ENCODE results near the gene RAP1A. TPM values are rescaled to one million over a fixed set of nuclear protein-coding genes. Genes with fewer than 3 reads are reported as not detected.

The RAP1A gene
- total RNA-seq (2014; rRNA removed; shearing (Covaris generic)), result 29.5 and 37.6 TPM in 2 replicates
- polyA plus RNA-seq (2016; fragmentation: Nextera tagmentation; extraction: Ambion mirVana), result 40.0 and 43.1 TPM in 2 replicates

- Histone ChIP-seq H3K79me2 (ENCODE audit: insufficient read depth) (peaks cover 47% of the 10 kb centered on the region), H3K4me3 (peak within 1 kb of the TSS; percentile 76)
Measured at GRCh38 chr1:111619635-111620440, at the start of gene RAP1A. RAP1A (plus strand) TSS chr1:111619789; CDS start chr1:111691361, 71,572 bp downstream.

DNA sequence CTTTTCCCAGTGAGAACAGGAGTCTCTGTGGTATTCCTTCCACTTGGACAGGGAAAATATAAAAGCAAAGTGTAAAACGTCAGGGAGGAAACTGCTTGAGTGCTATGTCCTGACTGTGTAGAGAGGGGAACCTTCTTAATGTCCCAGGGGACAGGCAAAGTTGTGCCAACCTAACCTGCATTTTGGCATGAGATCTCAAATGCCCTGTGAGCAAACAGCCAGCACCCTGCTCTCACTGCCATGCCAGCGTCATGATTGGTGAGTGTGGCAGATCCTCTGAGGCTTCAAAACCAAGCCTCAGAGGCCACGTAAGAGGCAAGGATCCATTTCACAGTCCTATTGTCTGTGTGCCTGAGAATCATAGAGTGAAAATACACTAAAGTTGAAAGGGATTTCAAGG, 49.7 kb upstream of the RAP1A start:
- H3K4me3 ChIP-seq, result no peak overlapping the region
- no peak for DNase-seq
- WGBS, 2 experiments (ENCODE audit: low coverage in 1 of 2, low lambda C conversion rate in 2 of 2, missing lambda C conversion rate in 2 of 2), result 86 to 94% methylated on average over 3 of the region's 3 CpGs
- TF ChIP-seq EZH2 (IDR thresholded peaks at IDR 0.05; ENCODE audit: insufficient read depth, poor library complexity, severe bottlenecking), result no peak
- TF ChIP-seq EZH2phosphoT487 (IDR thresholded peaks at IDR 0.05; ENCODE audit: insufficient read depth, low read depth), result no peak
- no peak overlapping the region for H2AFZ ChIP-seq
- no peaks in the 10 kb centered on the region for H3K9me2 ChIP-seq (ENCODE audit: insufficient read depth)
- no peaks in the 10 kb centered on the region for H3K79me2 ChIP-seq (ENCODE audit: insufficient read depth)
- no peak overlapping the region for H3K27ac ChIP-seq
- in situ Hi-C loops (cut with MboI), result no loop called here
- H4K20me1 ChIP-seq (ENCODE audit: insufficient read depth), result no peaks in the 10 kb centered on the region
- H3K27me3 ChIP-seq (replicated peaks; ENCODE audit: insufficient read depth), result no peaks in the 10 kb centered on the region
- H3K4me2 ChIP-seq (ENCODE audit: unreplicated experiment), result no peak overlapping the region
- H3K9ac ChIP-seq, result no peak overlapping the region
- H3K9me3 ChIP-seq (ENCODE audit: low read depth), result no peaks in the 10 kb centered on the region
- H3K36me3 ChIP-seq (ENCODE audit: low read depth), result no peaks in the 10 kb centered on the region
- H3K4me1 ChIP-seq (ENCODE audit: insufficient read depth), result peaks cover 30% of the 10 kb centered on the region
- H3F3A ChIP-seq (ENCODE audit: insufficient read depth), result peaks cover 24% of the 10 kb centered on the region

More at GRCh38 chr1:111619635-111620440, at the start of gene RAP1A:
- Histone ChIP-seq H3K27me3 (replicated peaks; ENCODE audit: insufficient read depth) (no peaks in the 10 kb centered on the region), H3K9me3 (ENCODE audit: low read depth) (no peaks in the 10 kb centered on the region), H3K9ac (peak within 1 kb of the TSS; percentile 81), H3F3A (ENCODE audit: insufficient read depth) (peaks cover 14% of the 10 kb centered on the region), H2AFZ (peak within 1 kb of the TSS; percentile 99), H3K4me1 (ENCODE audit: insufficient read depth) (peaks cover 16% of the 10 kb centered on the region), H3K36me3 (ENCODE audit: low read depth) (no peaks in the 10 kb centered on the region), H3K4me2 (ENCODE audit: unreplicated experiment) (peak within 1 kb of the TSS; percentile 99), H3K27ac (peak within 1 kb of the TSS; percentile 64), H3K9me2 (ENCODE audit: insufficient read depth) (no peaks in the 10 kb centered on the region), H4K20me1 (ENCODE audit: insufficient read depth) (peaks cover 11% of the 10 kb centered on the region)
- DNase-seq, result peak; percentile 96
- no peak for TF ChIP-seq EZH2 (IDR thresholded peaks at IDR 0.05; ENCODE audit: insufficient read depth, poor library complexity, severe bottlenecking)
- no peak for TF ChIP-seq EZH2phosphoT487 (IDR thresholded peaks at IDR 0.05; ENCODE audit: insufficient read depth, low read depth)
- 1 to 2% methylated on average over 20 to 66 of the region's 79 CpGs for WGBS, 2 experiments (ENCODE audit: low coverage in 1 of 2, low lambda C conversion rate in 2 of 2, missing lambda C conversion rate in 2 of 2)
- in situ Hi-C loops (cut with MboI), result no loop called here

DNA sequence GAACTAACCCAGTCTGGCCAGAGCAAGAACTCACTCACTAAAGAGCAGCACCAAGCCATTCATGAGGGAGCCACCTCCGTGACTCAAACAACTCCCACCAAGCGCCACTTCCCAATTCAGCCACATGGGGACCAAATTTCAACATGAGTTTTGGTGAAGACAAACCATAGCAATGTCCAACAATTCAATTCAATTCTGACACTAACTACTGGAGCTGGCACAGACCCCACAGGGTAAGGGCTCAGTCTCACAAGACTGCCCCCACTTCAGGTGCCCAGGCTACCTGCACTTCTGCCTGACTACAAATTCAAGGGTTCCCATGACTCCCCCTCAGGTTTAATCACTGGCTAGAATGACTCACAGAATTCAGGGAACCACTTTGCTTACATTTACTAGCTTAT, 48.8 kb upstream of the RAP1A start:
- Histone ChIP-seq H3K9me2 (ENCODE audit: insufficient read depth) (no peaks in the 10 kb centered on the region), H3K27ac (no peak overlapping the region), H3K9me3 (ENCODE audit: low read depth) (no peaks in the 10 kb centered on the region), H3K4me2 (ENCODE audit: unreplicated experiment) (no peak overlapping the region), H3K4me1 (ENCODE audit: insufficient read depth) (peaks cover 24% of the 10 kb centered on the region), H3K79me2 (ENCODE audit: insufficient read depth) (no peaks in the 10 kb centered on the region), H4K20me1 (ENCODE audit: insufficient read depth) (no peaks in the 10 kb centered on the region), H3K9ac (no peak overlapping the region), H3K36me3 (ENCODE audit: low read depth) (no peaks in the 10 kb centered on the region), H3K27me3 (replicated peaks; ENCODE audit: insufficient read depth) (no peaks in the 10 kb centered on the region), H3F3A (ENCODE audit: insufficient read depth) (peaks cover 17% of the 10 kb centered on the region), H3K4me3 (no peak overlapping the region), H2AFZ (no peak overlapping the region)
- 96 to 100% methylated on average over 2 of the region's 2 CpGs for WGBS, 2 experiments (ENCODE audit: low coverage in 1 of 2, low lambda C conversion rate in 2 of 2, missing lambda C conversion rate in 2 of 2)
- no peak for TF ChIP-seq EZH2 (IDR thresholded peaks at IDR 0.05; ENCODE audit: insufficient read depth, poor library complexity, severe bottlenecking)
- no peak for TF ChIP-seq EZH2phosphoT487 (IDR thresholded peaks at IDR 0.05; ENCODE audit: insufficient read depth, low read depth)
- in situ Hi-C loops (cut with MboI), result no loop called here
- DNase-seq, result peak; percentile 46

GRCh38 chr1:111571239-111571638, 48.4 kb upstream of the RAP1A start:
- H3F3A ChIP-seq (ENCODE audit: insufficient read depth), result peaks cover 15% of the 10 kb centered on the region
- H3K4me3 ChIP-seq, result no peak overlapping the region
- no peak overlapping the region for H3K9ac ChIP-seq
- H3K27me3 ChIP-seq (replicated peaks; ENCODE audit: insufficient read depth), result no peaks in the 10 kb centered on the region
- H3K9me3 ChIP-seq (ENCODE audit: low read depth), result no peaks in the 10 kb centered on the region
- in situ Hi-C loops (cut with MboI), result no loop called here
- H3K4me1 ChIP-seq (ENCODE audit: insufficient read depth), result peaks cover 19% of the 10 kb centered on the region
- no peaks in the 10 kb centered on the region for H3K9me2 ChIP-seq (ENCODE audit: insufficient read depth)
- TF ChIP-seq EZH2phosphoT487 (IDR thresholded peaks at IDR 0.05; ENCODE audit: insufficient read depth, low read depth) (no peak), EZH2 (IDR thresholded peaks at IDR 0.05; ENCODE audit: insufficient read depth, poor library complexity, severe bottlenecking) (no peak)
- no peaks in the 10 kb centered on the region for H3K36me3 ChIP-seq (ENCODE audit: low read depth)
- H3K79me2 ChIP-seq (ENCODE audit: insufficient read depth), result no peaks in the 10 kb centered on the region
- no peak overlapping the region for H2AFZ ChIP-seq
- DNase-seq, result peak; percentile 40
- H3K4me2 ChIP-seq (ENCODE audit: unreplicated experiment), result peak overlapping the region; percentile 14
- no peak overlapping the region for H3K27ac ChIP-seq
- no peaks in the 10 kb centered on the region for H4K20me1 ChIP-seq (ENCODE audit: insufficient read depth)
- WGBS, 2 experiments (ENCODE audit: low coverage in 1 of 2, low lambda C conversion rate in 2 of 2, missing lambda C conversion rate in 2 of 2), result 51 to 53% methylated on average over 3 of the region's 3 CpGs

All from GM23248 (cell line).